Measurements from ENCODE around the gene TMEM132E.
A peak's percentile ranks its signal among the peaks of the same experiment; 100 is the strongest.

Gene TMEM132E

GRCh38 chr17:34633760-34634159 lies 54.4 kb downstream of the TMEM132E start:
- DNase-seq, result no peak

GRCh38 chr17:34634551-34635160 lies 55.3 kb downstream of the TMEM132E start:
- DNase-seq, result no peak

DNA sequence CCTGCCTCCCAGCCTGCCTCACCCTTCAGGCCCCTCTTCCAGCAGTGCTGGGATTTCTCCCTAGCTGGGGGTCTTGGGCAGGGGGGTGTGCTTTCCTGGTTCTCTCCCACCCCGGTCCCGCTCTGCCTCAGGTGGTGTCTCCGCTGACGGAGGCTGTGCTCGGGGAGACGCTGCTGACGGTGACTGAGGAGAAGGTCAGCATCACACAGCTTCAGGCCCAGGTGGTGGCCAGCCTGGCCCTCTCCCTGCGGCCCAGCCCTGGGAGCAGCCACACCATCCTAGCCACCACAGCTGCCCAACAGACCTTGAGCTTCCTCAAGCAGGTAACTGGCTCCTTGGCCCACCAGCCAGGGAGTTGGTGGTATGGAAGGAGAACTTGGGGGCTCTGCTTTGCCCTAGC lies 56.5 kb downstream of the TMEM132E start:
- no peak for DNase-seq

- DNase-seq, result no peak
Measured at GRCh38 chr17:34637041-34637547, 57.7 kb downstream of the TMEM132E start.

- peak in 47 of 56 donors; percentile 11 to 82 (median 38) for DNase-seq
Measured at GRCh38 chr17:34637548-34638525, 58.5 kb downstream of the TMEM132E start.

DNA sequence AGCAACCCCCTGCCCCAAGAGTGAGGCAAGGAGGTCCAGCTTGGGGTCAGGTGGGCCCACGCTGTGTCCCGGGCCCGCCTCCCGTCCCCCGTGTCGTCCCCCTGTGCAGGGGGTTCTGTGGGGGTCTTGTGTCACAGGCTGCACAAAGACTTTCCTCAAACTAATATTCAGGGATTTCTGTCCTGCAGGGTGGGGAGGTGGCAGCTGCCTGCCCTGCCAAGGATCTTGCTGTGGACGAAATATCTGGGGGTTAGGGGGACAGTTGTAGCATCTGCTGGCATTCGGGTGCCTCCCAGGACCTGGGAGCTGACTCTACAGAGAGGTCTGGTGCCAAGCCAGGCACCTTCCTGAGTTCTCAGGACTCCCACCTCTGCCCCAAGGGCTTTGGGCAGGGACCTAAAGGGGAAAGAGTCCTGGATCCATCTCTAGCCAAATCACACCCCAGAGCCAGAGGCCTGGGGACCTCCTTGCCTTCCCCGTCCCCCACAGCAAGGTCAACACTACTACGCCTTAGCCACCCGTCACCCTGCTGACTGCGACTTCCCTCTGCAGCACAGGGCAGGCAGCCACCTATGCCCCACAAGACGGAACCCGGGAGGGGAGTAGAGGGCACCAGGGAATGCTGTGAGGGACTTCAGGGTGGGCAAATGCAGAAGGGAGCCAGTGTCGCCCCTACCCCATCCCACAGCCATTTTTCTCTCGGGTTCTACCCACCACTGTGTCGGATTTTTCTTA lies 59.3 kb downstream of the TMEM132E start:
- no peak for DNase-seq

DNA sequence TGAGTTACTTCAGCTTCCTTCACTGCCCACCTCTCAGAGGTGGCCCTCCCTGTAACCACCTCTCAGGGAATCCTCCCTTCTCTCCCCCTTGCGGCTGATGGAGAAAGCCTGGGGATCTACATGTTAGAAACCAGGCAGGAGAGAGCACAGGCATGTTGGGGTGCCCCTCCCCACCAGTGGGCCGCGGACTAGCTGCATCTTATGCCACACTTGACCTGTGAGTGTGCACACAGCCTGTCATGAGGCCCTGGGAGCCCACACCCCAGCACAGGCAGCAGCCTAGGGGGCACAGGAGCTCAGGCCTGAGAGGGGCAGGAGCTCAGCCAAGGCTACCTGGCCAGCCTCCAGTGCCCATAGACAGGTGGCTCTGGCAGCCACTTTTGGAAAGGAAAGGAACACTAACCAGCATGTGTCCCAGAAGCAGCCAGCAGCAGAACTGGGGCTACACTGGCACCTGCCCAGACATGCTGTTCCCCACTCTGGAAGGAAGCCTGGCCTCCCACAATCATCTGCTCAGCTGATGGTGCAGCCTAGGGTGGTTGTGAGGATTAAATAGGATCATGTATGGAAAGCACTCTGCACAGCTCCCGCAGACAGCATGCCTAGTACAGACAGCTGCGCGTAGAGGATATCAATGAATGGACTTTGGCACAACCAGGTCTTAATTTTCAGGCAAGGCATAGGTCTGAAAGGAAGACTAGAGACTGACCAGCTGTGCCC lies 60.5 kb downstream of the TMEM132E start:
- peak in 2 of 56 donors; percentile 5 to 22 for DNase-seq

- no peak for DNase-seq
Measured at GRCh38 chr17:34641368-34641767, 62.0 kb downstream of the TMEM132E start.

DNA sequence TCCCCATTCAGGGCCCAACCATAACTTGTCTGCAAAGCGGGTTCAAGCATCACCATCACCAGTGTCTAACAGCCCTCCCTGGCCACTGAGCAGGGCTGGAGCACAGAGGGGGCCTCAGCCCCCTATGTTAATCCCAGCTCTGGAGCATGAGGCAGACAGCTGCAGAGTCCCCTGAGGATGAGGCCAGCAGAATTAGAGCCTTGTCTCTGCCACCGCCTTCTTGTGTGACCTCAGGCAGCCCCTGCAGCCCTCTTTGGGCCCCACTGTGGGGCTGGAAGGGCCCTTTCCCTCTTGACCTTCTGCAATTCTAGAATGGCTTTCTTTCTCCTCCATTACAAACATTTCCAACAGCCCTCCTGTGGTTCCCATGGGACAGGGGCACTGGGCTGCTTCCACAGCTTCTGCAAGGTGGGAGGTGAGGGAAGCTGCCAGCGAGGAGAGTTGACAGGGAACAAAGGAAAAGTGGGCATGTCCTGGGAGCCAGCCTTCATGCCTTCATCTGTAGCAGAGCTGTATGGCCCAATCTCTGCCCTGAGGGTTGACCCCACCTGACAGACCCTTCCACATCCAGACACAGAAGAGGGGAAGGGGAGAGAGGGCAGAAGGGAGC lies 65.7 kb downstream of the TMEM132E start:
- no peak for DNase-seq

DNA sequence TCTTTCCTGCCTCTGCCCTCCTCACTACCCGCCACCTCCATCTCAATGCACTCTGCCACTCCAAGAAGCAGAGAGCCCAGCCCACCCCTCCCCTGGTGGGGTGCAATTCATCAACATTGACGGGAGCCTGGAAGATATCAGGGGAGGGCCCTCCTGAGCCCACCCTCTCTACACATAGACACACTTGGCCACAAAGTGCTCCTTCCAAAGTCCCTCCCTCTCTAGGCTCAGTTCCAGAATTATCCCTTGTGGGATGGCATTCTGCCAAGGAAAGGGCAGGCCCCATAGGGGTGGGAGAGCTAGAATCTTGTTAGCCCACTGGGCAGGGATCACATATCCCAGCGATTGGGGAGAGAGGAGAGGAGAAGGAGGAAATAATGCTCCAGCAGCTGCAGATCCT lies 66.2 kb downstream of the TMEM132E start:
- no peak for DNase-seq

- DNase-seq, result no peak
Measured at GRCh38 chr17:34647511-34647910, 68.1 kb downstream of the TMEM132E start.

DNA sequence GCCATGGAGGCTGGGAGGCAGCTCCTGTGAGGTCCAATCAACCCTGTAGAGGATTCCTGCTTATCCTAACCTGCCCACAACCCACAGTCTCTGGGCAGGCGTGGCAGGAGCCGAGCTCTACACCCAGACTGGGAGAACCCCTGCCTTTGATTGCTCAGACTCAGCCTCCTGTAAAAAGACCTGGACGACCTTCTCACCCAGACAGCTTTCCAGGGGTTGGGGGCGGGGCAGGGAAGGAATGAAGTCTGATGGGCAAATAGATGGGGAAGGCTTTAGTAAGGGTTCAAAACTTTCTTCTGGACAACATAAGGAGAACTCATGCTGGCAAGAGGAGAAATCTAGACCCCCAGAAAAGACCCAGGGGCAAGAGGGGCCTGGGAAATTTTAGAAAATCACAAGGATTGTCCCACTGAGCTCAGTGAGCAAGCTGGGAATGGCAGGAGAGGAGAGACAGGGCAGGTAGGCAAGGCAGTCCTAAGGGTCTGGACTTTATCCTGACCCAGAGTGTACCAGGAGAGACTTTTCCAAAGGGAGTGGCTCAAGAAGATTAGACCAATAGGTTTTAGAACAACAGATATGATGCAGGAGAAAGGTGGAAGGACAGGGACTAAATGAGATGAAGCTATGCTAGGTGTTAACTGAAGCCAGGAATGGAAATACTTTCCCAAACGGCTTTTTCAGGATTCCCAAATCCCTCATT lies 70.8 kb downstream of the TMEM132E start:
- DNase-seq, result no peak

- no peak for DNase-seq
Measured at GRCh38 chr17:34651402-34651811, 72.0 kb downstream of the TMEM132E start.

DNA sequence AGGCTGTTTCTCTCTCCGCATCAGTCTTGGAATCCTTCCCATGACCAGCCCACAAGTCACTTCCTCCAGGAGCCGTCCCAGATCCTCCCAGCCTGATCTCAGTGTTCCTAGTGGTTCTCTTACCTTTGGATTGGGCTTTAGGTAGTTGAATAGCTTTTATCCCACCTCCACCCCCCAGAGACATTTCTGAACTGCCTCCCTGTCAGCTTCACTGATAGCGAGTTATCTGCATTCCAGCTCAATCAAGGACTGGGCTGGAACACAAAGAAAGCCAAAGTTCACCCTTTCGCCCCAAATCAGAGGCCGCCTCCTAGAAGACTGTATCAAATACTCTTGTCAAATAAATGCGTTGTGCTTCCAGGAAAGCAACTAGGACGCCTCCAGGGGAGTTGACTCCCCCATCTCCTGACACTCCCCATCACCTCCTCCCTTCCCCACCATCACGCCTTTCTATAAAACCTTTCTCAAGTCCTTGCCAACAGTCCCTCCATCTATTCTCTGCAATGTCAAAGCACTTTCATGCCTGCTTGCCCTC lies 72.7 kb downstream of the TMEM132E start:
- DNase-seq, result no peak

GRCh38 chr17:34653511-34653910 lies 74.1 kb downstream of the TMEM132E start:
- DNase-seq, result no peak

DNA sequence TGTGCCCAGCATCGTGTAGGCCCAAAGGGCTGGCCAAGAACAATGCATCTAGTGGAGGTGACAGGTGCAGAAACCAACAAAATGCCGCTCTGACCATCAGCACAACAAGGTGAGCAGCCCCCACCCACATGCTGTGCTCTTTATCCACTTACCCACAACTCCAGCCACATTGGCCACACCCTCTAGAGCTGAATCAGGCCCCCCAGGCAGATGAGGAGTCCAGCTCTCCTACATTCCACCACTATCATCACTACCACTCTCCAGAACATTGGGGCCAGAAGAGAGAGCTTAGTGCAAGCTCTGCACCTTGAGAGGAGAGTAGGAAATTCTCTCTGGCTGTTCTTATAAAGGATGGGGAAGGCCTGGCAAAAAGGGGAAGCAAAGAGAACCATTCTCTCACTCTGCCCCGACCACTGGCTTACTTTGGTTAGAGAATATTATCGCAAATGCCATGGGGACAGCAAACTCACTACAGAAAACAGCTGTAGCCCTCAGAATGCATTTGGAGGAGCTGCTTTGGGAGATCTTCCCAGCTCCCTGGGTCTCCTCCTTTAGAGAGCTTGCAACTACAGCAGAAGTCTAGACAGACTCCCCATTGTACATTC lies 75.0 kb downstream of the TMEM132E start:
- no peak for DNase-seq

DNA sequence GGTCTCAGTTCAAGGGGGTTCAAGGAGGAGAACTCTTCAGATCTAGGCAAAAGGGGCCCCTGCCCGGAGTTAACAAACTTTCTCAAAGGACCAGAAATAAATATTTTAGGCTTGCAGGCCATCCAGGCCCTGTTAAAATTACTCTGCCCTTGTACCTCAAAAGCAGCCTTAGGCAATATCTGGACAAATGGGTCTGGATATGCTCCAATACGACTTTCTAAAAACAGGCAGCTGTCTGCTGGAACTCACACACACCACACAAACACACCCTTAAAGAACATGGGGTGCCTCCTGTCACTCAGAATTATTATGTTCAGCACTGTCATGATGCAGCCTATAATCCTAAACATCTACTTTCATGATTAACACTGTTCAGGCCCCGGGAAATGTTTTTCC lies 75.5 kb downstream of the TMEM132E start:
- no peak for DNase-seq

DNA sequence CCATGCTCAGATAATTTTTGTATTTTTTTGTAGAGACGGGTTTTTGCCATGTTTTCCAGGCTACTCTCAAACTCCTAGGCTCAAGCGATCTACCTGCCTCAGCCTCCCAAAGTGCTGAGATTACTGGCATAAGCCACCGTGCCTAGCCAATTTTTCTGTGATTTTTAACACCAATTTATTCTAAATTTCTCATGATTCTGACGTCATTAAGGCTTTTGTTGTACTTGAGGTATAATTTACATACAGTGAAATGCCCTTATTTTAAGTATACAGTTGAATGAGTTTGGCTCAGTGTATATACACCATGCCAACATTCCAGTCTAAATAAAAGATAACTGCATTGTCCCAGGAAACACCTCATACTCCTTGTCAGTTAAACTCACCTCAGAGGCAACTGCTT lies 77.4 kb downstream of the TMEM132E start:
- no peak for DNase-seq
